Liver (tissue), 9 donors: ENCODE measurements around the gene ERBB4. TPM values are rescaled to one million over a fixed set of nuclear protein-coding genes. Genes with fewer than 3 reads are reported as not detected.

Experiments used
- DNase-seq: peaks from one replicate; pipeline ENCODE4 v3.0.0-alpha.2; 2017; ENCODE audit warnings: low spot score
- H3K27ac ChIP-seq, 2 donors: one replicate each; pipeline ENCODE4 v1.7.0; 2013; ENCODE audit warnings: inconsistent platforms in 2 of 2, low read length in 2 of 2, control low read depth in 1 of 2, low read depth in 1 of 2, mild to moderate bottlenecking in 1 of 2
- H3K27me3 ChIP-seq, 4 donors: one replicate each; pipeline versions ENCODE4 v1.6.1 to v1.7.0; 2013; ENCODE audit warnings: low read length in 3 of 4, inconsistent platforms in 1 of 4, mild to moderate bottlenecking in 1 of 4, moderate library complexity in 1 of 4; ENCODE audit not compliant: control insufficient read depth in 4 of 4, insufficient read depth in 4 of 4
- H3K36me3 ChIP-seq, 4 donors: one replicate each; pipeline versions ENCODE4 v1.6.1 to v1.7.0; 2013; ENCODE audit warnings: low read length in 3 of 4, mild to moderate bottlenecking in 3 of 4, low read depth in 1 of 4, moderate library complexity in 1 of 4; ENCODE audit not compliant: control insufficient read depth in 4 of 4, insufficient read depth in 3 of 4
- H3K4me1 ChIP-seq, 4 donors: one replicate each; pipeline versions ENCODE4 v1.6.1 to v1.7.0; 2013; ENCODE audit warnings: low read length in 3 of 4, mild to moderate bottlenecking in 3 of 4, moderate library complexity in 1 of 4; ENCODE audit not compliant: control insufficient read depth in 4 of 4, insufficient read depth in 4 of 4
- H3K4me3 ChIP-seq, 3 donors: one replicate each; pipeline versions ENCODE4 v1.6.1 to v1.7.0; 2013; ENCODE audit warnings: low read length in 3 of 3, control low read depth in 1 of 3, low read depth in 1 of 3, mild to moderate bottlenecking in 1 of 3
- H3K9ac ChIP-seq, 2 donors: one replicate each; pipeline ENCODE4 v1.7.0; 2013; ENCODE audit warnings: low read length in 2 of 2, mild to moderate bottlenecking in 2 of 2, moderate library complexity in 2 of 2, control low read depth in 1 of 2, low read depth in 1 of 2
- H3K9me3 ChIP-seq, 4 donors: one replicate each; pipeline versions ENCODE4 v1.6.1 to v1.7.0; 2013; ENCODE audit warnings: low read length in 3 of 4; ENCODE audit not compliant: control insufficient read depth in 4 of 4
- ATF3 ChIP-seq: IDR thresholded peaks from 2 replicates; pipeline ENCODE4 v1.6.1; 2016; ENCODE audit warnings: antibody characterized with exemption
- CTCF ChIP-seq: fragments of 150-350 bp; IDR thresholded peaks from 2 replicates; pipeline ENCODE4 v1.5.1; 2017; ENCODE audit warnings: improper control_type of control experiment, low read depth, low read length; ENCODE audit not compliant: missing input control
- EGR1 ChIP-seq, 2 donors: IDR thresholded peaks; 2 replicates each; pipeline ENCODE4 v1.6.1; 2016 to 2018; ENCODE audit warnings: antibody characterized with exemption in 2 of 2, low read depth in 2 of 2
- FOXA1 ChIP-seq: IDR thresholded peaks from 2 replicates; pipeline ENCODE4 v1.6.1; 2016; ENCODE audit warnings: antibody characterized with exemption
- FOXA2 ChIP-seq: IDR thresholded peaks from 2 replicates; pipeline ENCODE4 v1.6.1; 2016; ENCODE audit warnings: antibody characterized with exemption
- GABPA ChIP-seq, 2 donors: IDR thresholded peaks in 1 of 2; conservative IDR thresholded peaks in 1 of 2; 2 replicates each; pipeline ENCODE4 v1.6.1; 2016; ENCODE audit warnings: antibody characterized with exemption in 2 of 2, mild to moderate bottlenecking in 1 of 2, moderate library complexity in 1 of 2
- HNF4A ChIP-seq, 2 donors: conservative IDR thresholded peaks; 2 replicates each; pipeline ENCODE4 v1.6.1; 2016; ENCODE audit warnings: antibody characterized with exemption in 2 of 2, mild to moderate bottlenecking in 2 of 2
- HNF4G ChIP-seq: IDR thresholded peaks from 2 replicates; pipeline ENCODE4 v1.6.1; 2016; ENCODE audit warnings: antibody characterized with exemption
- JUND ChIP-seq, 2 donors: IDR thresholded peaks; 2 replicates each; pipeline ENCODE4 v1.6.1; 2016; ENCODE audit warnings: antibody characterized with exemption in 2 of 2
- MAX ChIP-seq: IDR thresholded peaks from 2 replicates; pipeline ENCODE4 v1.6.1; 2016; ENCODE audit warnings: antibody characterized with exemption
- NR2F2 ChIP-seq: IDR thresholded peaks from 2 replicates; pipeline ENCODE4 v1.6.1; 2016; ENCODE audit warnings: antibody characterized with exemption
- RAD21 ChIP-seq, 2 donors: IDR thresholded peaks; 2 replicates each; pipeline ENCODE4 v1.6.1; 2016; ENCODE audit warnings: antibody characterized with exemption in 2 of 2, mild to moderate bottlenecking in 2 of 2
- REST ChIP-seq: IDR thresholded peaks from 2 replicates; pipeline ENCODE4 v1.6.1; 2016; ENCODE audit warnings: antibody characterized with exemption, mild to moderate bottlenecking
- RXRA ChIP-seq, 2 donors: IDR thresholded peaks; 2 replicates each; pipeline ENCODE4 v1.6.1; 2017 to 2018; ENCODE audit warnings: antibody characterized with exemption in 2 of 2, mild to moderate bottlenecking in 1 of 2
- SP1 ChIP-seq: IDR thresholded peaks from 2 replicates; pipeline ENCODE4 v1.6.1; 2018; ENCODE audit warnings: antibody characterized with exemption, mild to moderate bottlenecking
- TAF1 ChIP-seq: conservative IDR thresholded peaks from 2 replicates; pipeline ENCODE4 v1.6.1; 2016; ENCODE audit warnings: antibody characterized with exemption, mild to moderate bottlenecking
- YY1 ChIP-seq: IDR thresholded peaks from 2 replicates; pipeline ENCODE4 v1.6.1; 2016; ENCODE audit warnings: antibody characterized with exemption, mild to moderate bottlenecking
- ZBTB33 ChIP-seq: IDR thresholded peaks from 2 replicates; pipeline ENCODE4 v1.6.1; 2016; ENCODE audit warnings: antibody characterized with exemption
- WGBS: extraction: QIAGEN DNeasy Blood & Tissue Kit; methylation state at CpG from one replicate; pipeline ENCODE4 v1.1.7; 2013; 5-methylcytosine and 5-hydroxymethylcytosine counted together
- polyA plus RNA-seq, 2 donors: library from polyadenylated mRNA; stranded (reverse) in 1 of 2; unstranded in 1 of 2; fragments of 200-250 nt in 1 of 2; fragments of >200 nt in 1 of 2; fragmentation: Nextera tagmentation in 1 of 2; extraction: Ambion mirVana in 1 of 2; gene quantifications; one replicate each; pipeline versions ENCODE4 v1.2.1 to v1.2.3, GENCODE V29; 2013 to 2015
- total RNA-seq, 2 donors: library from RNA; depleted of rRNA; stranded (reverse); fragments of >200 nt; gene quantifications; one replicate each; pipeline ENCODE4 v1.2.3, GENCODE V29; 2014
- donor health status: healthy.
- donor health status: healthy.
- donor health status: healthy.
- donor health status: healthy.
- donor health status: healthy.

The ERBB4 gene
- total and polyA plus RNA-seq, 4 donors = 0.03 to 0.42 TPM; not detected in 2

GRCh38 chr2:212424082-212424481, 114.5 kb downstream of the ERBB4 start:
- Histone ChIP-seq H3K4me1 (no peaks in the 10 kb centered on the region), H3K27me3 (no peaks in the 10 kb centered on the region), H3K36me3 (no peaks in the 10 kb centered on the region), H3K9ac (no peak overlapping the region), H3K9me3 (no peaks in the 10 kb centered on the region), H3K27ac (no peak overlapping the region), H3K4me3 (no peak overlapping the region)
- DNase-seq = no peak
- TF ChIP-seq RAD21 (IDR thresholded peaks at IDR 0.05) (no peak), RXRA (IDR thresholded peaks at IDR 0.05) (no peak), EGR1 (IDR thresholded peaks at IDR 0.05; ENCODE audit: low read depth in 2 of 2) (no peak), NR2F2 (no peak), HNF4G (no peak), FOXA1 (no peak), JUND (IDR thresholded peaks at IDR 0.05) (no peak), TAF1 (no peak), ZBTB33 (no peak), YY1 (no peak), SP1 (no peak)

- WGBS = 60% methylated on average over 1 of the region's 1 CpG
- Histone ChIP-seq H3K9ac (no peak overlapping the region), H3K27me3 (no peaks in the 10 kb centered on the region), H3K4me1 (no peaks in the 10 kb centered on the region), H3K9me3 (no peaks in the 10 kb centered on the region), H3K36me3 (no peaks in the 10 kb centered on the region), H3K27ac (no peak overlapping the region), H3K4me3 (no peak overlapping the region)
- TF ChIP-seq GABPA (IDR thresholded peaks at IDR 0.05 in 1 of 2, conservative IDR thresholded peaks at IDR 0.05 in 1 of 2) (no peak), EGR1 (IDR thresholded peaks at IDR 0.05; ENCODE audit: low read depth in 2 of 2) (no peak), HNF4G (no peak)
- DNase-seq = no peak
These were observed 115.5 kb downstream of the ERBB4 start for GRCh38 chr2:212423089-212423488.

- Histone ChIP-seq H3K4me3 (no peak overlapping the region), H3K9me3 (no peaks in the 10 kb centered on the region), H3K9ac (no peak overlapping the region), H3K27me3 (no peaks in the 10 kb centered on the region), H3K36me3 (no peaks in the 10 kb centered on the region), H3K27ac (no peak overlapping the region), H3K4me1 (no peaks in the 10 kb centered on the region)
- WGBS = 76% methylated on average over 4 of the region's 4 CpGs
- no peak for DNase-seq
- no peak for TF ChIP-seq ZBTB33
- TF ChIP-seq FOXA2 = no peak
- no peak for TF ChIP-seq GABPA (IDR thresholded peaks at IDR 0.05 in 1 of 2, conservative IDR thresholded peaks at IDR 0.05 in 1 of 2)
- no peak for TF ChIP-seq CTCF
- TF ChIP-seq HNF4A (conservative IDR thresholded peaks at IDR 0.05) = no peak
- TF ChIP-seq JUND (IDR thresholded peaks at IDR 0.05) = no peak
- no peak for TF ChIP-seq RXRA (IDR thresholded peaks at IDR 0.05)
- TF ChIP-seq SP1 = no peak
- TF ChIP-seq NR2F2 = no peak
- TF ChIP-seq MAX = no peak
- TF ChIP-seq REST = no peak
- TF ChIP-seq ATF3 = no peak
- TF ChIP-seq HNF4G = no peak
- no peak for TF ChIP-seq RAD21 (IDR thresholded peaks at IDR 0.05)
These were observed 116.9 kb downstream of the ERBB4 start for GRCh38 chr2:212421556-212422334.
